Measurements from ENCODE around the gene WDR86. TPM values are rescaled to one million over a fixed set of nuclear protein-coding genes. Genes with fewer than 3 reads are reported as not detected.
A peak's percentile ranks its signal among the peaks of the same experiment; 100 is the strongest.

Gene WDR86
- total and polyA plus RNA-seq, 2 experiments from 2014 or later: not detected

DNA sequence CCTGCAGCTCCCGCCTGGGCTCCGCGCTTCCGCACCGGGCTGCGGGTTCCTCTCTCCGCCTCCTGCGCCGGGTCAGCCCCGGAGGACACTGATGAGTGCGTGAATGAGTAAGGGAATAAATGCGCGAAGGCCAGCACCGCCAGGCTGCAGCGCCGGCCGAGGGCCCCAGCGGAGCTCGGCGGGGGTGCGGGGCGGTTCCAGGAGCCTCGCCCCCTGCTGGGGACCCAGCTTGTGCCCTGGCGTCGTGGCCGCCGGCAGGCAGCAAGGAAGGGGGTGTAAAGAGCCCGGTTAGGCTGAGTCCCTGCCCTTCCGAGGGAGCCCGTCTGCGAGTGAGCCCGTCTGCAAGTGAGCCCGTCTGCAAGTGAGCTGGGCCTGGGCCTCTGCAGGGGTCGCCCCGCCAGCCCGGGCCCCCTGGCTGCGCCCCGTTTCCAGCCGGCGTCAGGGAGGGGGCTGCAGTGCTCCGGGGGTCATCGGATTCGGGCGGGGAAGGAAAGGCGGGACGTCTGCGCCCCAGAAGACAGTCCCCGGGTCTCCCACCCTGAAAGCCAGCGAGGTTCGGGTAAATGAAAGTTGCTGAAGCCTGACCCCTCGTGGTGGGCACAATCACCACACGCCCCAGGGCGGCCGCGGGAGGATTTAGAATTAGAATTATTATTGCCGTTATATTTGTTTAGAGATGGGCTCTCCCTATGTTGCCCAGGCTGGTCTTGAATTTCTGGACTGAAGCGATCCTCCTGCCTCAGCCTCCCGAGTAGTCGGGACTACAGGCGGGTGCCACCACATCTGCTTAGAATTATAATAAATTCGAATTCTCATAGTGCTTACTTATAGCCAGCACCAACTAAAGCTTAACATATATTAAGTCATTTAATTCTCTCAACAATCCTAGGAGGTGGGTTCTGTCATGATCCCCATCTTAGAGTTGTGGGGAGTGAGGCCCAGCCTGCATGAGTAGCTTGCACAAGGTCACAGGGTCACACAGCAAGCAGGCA lies 38.7 kb upstream of the WDR86 start:
- no peaks in the 10 kb centered on the region for H3F3A ChIP-seq (ENCODE audit: insufficient read depth)
- H3K27me3 ChIP-seq (replicated peaks; ENCODE audit: insufficient read depth): no peaks in the 10 kb centered on the region
- in situ Hi-C loops (cut with MboI): loop anchor here (5.0 kb wide), 1 partner anchor 81 kb away; no protein-coding TSS in a partner anchor
- H3K9me3 ChIP-seq (ENCODE audit: low read depth): no peaks in the 10 kb centered on the region
- H3K4me1 ChIP-seq (ENCODE audit: insufficient read depth): no peaks in the 10 kb centered on the region
- peak overlapping the region; percentile 76 for H3K4me2 ChIP-seq (ENCODE audit: unreplicated experiment)
- no peaks in the 10 kb centered on the region for H4K20me1 ChIP-seq (ENCODE audit: insufficient read depth)
- TF ChIP-seq EZH2phosphoT487 (IDR thresholded peaks at IDR 0.05; ENCODE audit: insufficient read depth, low read depth): no peak
- TF ChIP-seq EZH2 (IDR thresholded peaks at IDR 0.05; ENCODE audit: insufficient read depth, poor library complexity, severe bottlenecking): no peak
- H3K27ac ChIP-seq: no peak overlapping the region
- H3K9ac ChIP-seq: peak overlapping the region; percentile 71
- peak; percentile 86 for DNase-seq
- H3K9me2 ChIP-seq (ENCODE audit: insufficient read depth): no peaks in the 10 kb centered on the region
- H3K4me3 ChIP-seq: peak overlapping the region; percentile 75
- no peaks in the 10 kb centered on the region for H3K79me2 ChIP-seq (ENCODE audit: insufficient read depth)
- H2AFZ ChIP-seq: peak overlapping the region; percentile 92
- H3K36me3 ChIP-seq (ENCODE audit: low read depth): no peaks in the 10 kb centered on the region
- 1 to 3% methylated on average over 41 to 59 of the region's 61 CpGs for WGBS, 2 experiments (ENCODE audit: low coverage in 1 of 2, low lambda C conversion rate in 2 of 2, missing lambda C conversion rate in 2 of 2)

DNA sequence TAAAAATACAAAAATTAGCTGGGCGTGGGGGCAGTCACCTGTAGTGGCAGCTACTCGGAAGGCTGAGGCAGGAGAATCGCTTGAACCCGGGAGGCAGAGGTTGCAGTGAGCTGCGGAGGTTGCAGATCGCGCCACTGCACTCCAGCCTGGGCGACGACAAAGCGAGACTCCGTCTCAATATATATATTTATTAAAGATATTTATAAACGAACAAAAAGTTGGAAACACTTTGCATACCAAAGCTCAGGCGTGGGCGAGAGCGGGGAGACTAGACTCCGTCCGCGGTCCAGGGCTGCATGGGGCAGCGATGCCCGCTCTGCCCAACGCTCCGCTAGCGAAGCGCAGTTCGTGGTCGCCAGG lies 38.0 kb upstream of the WDR86 start:
- Histone ChIP-seq H3F3A (ENCODE audit: insufficient read depth) (no peaks in the 10 kb centered on the region), H3K27ac (no peak overlapping the region), H4K20me1 (ENCODE audit: insufficient read depth) (no peaks in the 10 kb centered on the region), H3K9me3 (ENCODE audit: low read depth) (no peaks in the 10 kb centered on the region), H3K4me1 (ENCODE audit: insufficient read depth) (no peaks in the 10 kb centered on the region), H3K79me2 (ENCODE audit: insufficient read depth) (no peaks in the 10 kb centered on the region), H3K4me3 (peak overlapping the region; percentile 75), H3K36me3 (ENCODE audit: low read depth) (no peaks in the 10 kb centered on the region), H3K9ac (peak overlapping the region; percentile 71; the same call in 1 of the 2 replicates), H3K4me2 (ENCODE audit: unreplicated experiment) (peak overlapping the region; percentile 76), H2AFZ (peak overlapping the region; percentile 92), H3K9me2 (ENCODE audit: insufficient read depth) (no peaks in the 10 kb centered on the region), H3K27me3 (replicated peaks; ENCODE audit: insufficient read depth) (no peaks in the 10 kb centered on the region)
- in situ Hi-C loops (cut with MboI): loop anchor here (5.0 kb wide), 1 partner anchor 81 kb away; no protein-coding TSS in a partner anchor
- no peak for TF ChIP-seq EZH2 (IDR thresholded peaks at IDR 0.05; ENCODE audit: insufficient read depth, poor library complexity, severe bottlenecking)
- TF ChIP-seq EZH2phosphoT487 (IDR thresholded peaks at IDR 0.05; ENCODE audit: insufficient read depth, low read depth): no peak
- DNase-seq: no peak
- WGBS, 2 experiments (ENCODE audit: low coverage in 1 of 2, low lambda C conversion rate in 2 of 2, missing lambda C conversion rate in 2 of 2): 48% methylated on average over 26 of the region's 26 CpGs

DNA sequence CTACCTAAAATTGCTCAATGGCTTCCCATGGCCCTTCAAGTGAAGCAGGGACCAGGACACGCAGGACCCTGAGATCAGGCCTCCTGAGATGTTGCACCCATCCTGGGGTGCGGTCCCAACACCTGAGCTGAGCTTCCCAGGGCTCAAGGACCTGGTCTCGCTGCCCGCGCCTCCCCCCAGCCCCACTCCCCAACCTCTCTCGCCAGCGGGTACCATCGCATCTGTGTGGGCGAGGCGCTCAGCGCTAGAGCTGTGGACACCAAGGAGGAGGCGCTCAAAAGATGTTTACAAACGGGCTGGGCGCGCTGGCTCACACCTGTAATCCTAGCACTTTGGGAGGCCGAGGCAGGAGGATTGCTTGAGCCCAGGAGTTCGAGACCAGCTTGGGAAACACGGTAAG lies 37.5 kb upstream of the WDR86 start:
- no peaks in the 10 kb centered on the region for H4K20me1 ChIP-seq (ENCODE audit: insufficient read depth)
- WGBS, 2 experiments (ENCODE audit: low coverage in 1 of 2, low lambda C conversion rate in 2 of 2, missing lambda C conversion rate in 2 of 2): 98% methylated on average over 18 of the region's 18 CpGs
- H3K4me2 ChIP-seq (ENCODE audit: unreplicated experiment): no peak overlapping the region
- H3F3A ChIP-seq (ENCODE audit: insufficient read depth): no peaks in the 10 kb centered on the region
- H3K4me1 ChIP-seq (ENCODE audit: insufficient read depth): no peaks in the 10 kb centered on the region
- H3K9ac ChIP-seq: no peak overlapping the region
- no peak for TF ChIP-seq EZH2phosphoT487 (IDR thresholded peaks at IDR 0.05; ENCODE audit: insufficient read depth, low read depth)
- no peak for TF ChIP-seq EZH2 (IDR thresholded peaks at IDR 0.05; ENCODE audit: insufficient read depth, poor library complexity, severe bottlenecking)
- in situ Hi-C loops (cut with MboI): loop anchor here (5.0 kb wide), 1 partner anchor 80 kb away; no protein-coding TSS in a partner anchor
- H3K27ac ChIP-seq: no peak overlapping the region
- no peak overlapping the region for H3K4me3 ChIP-seq
- H3K79me2 ChIP-seq (ENCODE audit: insufficient read depth): no peaks in the 10 kb centered on the region
- no peaks in the 10 kb centered on the region for H3K36me3 ChIP-seq (ENCODE audit: low read depth)
- H3K9me3 ChIP-seq (ENCODE audit: low read depth): no peaks in the 10 kb centered on the region
- H2AFZ ChIP-seq: no peak overlapping the region
- no peaks in the 10 kb centered on the region for H3K27me3 ChIP-seq (replicated peaks; ENCODE audit: insufficient read depth)
- no peak for DNase-seq
- H3K9me2 ChIP-seq (ENCODE audit: insufficient read depth): no peaks in the 10 kb centered on the region

DNA sequence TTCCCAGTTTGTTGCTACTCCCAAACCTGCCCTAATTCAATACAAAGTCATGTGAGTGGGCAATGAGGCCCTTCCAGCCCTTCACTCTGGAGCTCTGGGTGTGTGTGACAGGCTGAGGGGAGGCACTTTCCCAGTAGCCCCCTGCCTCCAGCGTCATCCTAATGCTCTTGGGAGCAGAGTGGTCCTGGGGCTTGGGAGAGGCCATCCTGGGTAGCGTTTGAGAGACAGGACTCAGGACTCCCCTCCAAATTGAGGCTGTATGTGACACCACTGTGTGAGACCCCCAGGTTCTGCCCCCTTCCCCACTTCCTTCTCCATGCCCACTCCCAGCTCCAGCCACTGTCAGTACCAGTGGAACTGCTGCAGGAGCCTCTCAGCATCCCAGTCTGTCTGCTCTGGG lies 36.6 kb upstream of the WDR86 start:
- H2AFZ ChIP-seq: no peak overlapping the region
- H3K79me2 ChIP-seq (ENCODE audit: insufficient read depth): no peaks in the 10 kb centered on the region
- H3K4me2 ChIP-seq (ENCODE audit: unreplicated experiment): no peak overlapping the region
- H3K27me3 ChIP-seq (replicated peaks; ENCODE audit: insufficient read depth): no peaks in the 10 kb centered on the region
- H3K27ac ChIP-seq: no peak overlapping the region
- 92 to 97% methylated on average over 2 of the region's 2 CpGs for WGBS, 2 experiments (ENCODE audit: low coverage in 1 of 2, low lambda C conversion rate in 2 of 2, missing lambda C conversion rate in 2 of 2)
- H3K4me1 ChIP-seq (ENCODE audit: insufficient read depth): no peaks in the 10 kb centered on the region; the same call in 1 of the 2 replicates
- H3K9me2 ChIP-seq (ENCODE audit: insufficient read depth): no peaks in the 10 kb centered on the region
- in situ Hi-C loops (cut with MboI): loop anchor here (5.0 kb wide), 1 partner anchor 79 kb away; no protein-coding TSS in a partner anchor
- no peaks in the 10 kb centered on the region for H4K20me1 ChIP-seq (ENCODE audit: insufficient read depth)
- no peak for TF ChIP-seq EZH2 (IDR thresholded peaks at IDR 0.05; ENCODE audit: insufficient read depth, poor library complexity, severe bottlenecking)
- no peak for TF ChIP-seq EZH2phosphoT487 (IDR thresholded peaks at IDR 0.05; ENCODE audit: insufficient read depth, low read depth)
- H3K9me3 ChIP-seq (ENCODE audit: low read depth): no peaks in the 10 kb centered on the region
- H3K9ac ChIP-seq: no peak overlapping the region
- DNase-seq: no peak
- no peak overlapping the region for H3K4me3 ChIP-seq
- no peaks in the 10 kb centered on the region for H3K36me3 ChIP-seq (ENCODE audit: low read depth)
- peaks cover 3% of the 10 kb centered on the region; the same call in 1 of the 2 replicates for H3F3A ChIP-seq (ENCODE audit: insufficient read depth)
